GM12892 (cell line): ENCODE measurements around the gene CDH23.

ENCODE experiments used
- POLR2A ChIP-seq: IDR thresholded peaks from 2 replicates; pipeline ENCODE4 v1.6.1; 2011; ENCODE audit warnings: low read depth, low read length, control low read depth
- POLR2AphosphoS5 ChIP-seq: IDR thresholded peaks from 2 replicates; pipeline ENCODE4 v1.6.1; 2011; ENCODE audit warnings: low read depth, low read length, control low read depth
- TAF1 ChIP-seq: IDR thresholded peaks from 2 replicates; pipeline ENCODE4 v1.6.1; 2011; ENCODE audit warnings: low read depth, mild to moderate bottlenecking, control low read depth, low read length, borderline replicate concordance

DNA sequence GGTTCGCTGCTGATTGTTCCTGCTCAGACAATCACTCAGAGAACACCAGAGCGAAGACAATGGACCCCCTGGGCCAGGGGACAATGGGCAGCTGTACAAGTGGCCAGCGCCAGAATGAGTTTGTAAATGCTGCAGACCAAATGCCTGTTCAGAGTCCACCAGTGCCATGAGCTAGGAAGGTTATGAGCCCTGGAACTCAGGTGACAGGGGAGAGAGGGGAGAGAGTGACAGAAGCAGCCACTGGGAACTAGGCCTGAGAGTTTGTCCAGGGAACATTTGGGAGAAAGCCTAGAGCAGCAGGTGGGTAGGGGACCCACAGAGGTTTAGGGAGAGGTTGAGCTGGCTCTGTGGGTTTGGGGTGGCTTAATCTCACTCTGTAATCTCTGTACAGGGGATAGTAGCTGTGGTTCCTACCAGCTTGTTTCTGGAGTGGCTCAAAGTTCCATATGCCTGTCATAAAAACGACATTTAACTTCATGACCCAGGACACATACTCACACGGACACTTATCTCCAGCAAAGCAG lies 262.5 kb downstream of the CDH23 start:
- TF ChIP-seq POLR2AphosphoS5: no peak
- no peak for TF ChIP-seq POLR2A
- TF ChIP-seq TAF1: no peak
